B cell (primary cell): Measurements from ENCODE around the gene ANKRD7. TPM values are rescaled to one million over a fixed set of nuclear protein-coding genes. Genes with fewer than 3 reads are reported as not detected.

Experiments used
- ATAC-seq: fragments of 200-7000 bp; cut with Tn5 transposase; one replicate; pipeline ENCODE4 v1.10.0; 2021; ENCODE audit warnings: low read depth, mild to moderate bottlenecking, moderate number of reproducible peaks, moderate library complexity
- CTCF ChIA-PET: fragments of 350-600 bp; sonication (Branson Sonifier 250); formaldehyde crosslinking; loops from one replicate; lab custom pipeline; 2021; ENCODE audit warnings: antibody characterized with exemption, inconsistent platforms; lab: Charles Lee
- POLR2A ChIA-PET: fragments of 350-600 bp; sonication (Branson Sonifier 250); formaldehyde crosslinking; loops from one replicate; lab custom pipeline; 2021; ENCODE audit warnings: antibody characterized with exemption; lab: Charles Lee
- DNase-seq: peaks from one replicate; pipeline ENCODE4 v3.0.0; 2013
- H2AFZ ChIP-seq: 2 replicates; pipeline ENCODE4 v1.6.1; 2012; ENCODE audit warnings: mild to moderate bottlenecking, low read depth, low read length; ENCODE audit not compliant: insufficient read depth, poor library complexity, severe bottlenecking
- H3K27ac ChIP-seq, 2 donors: 1 replicate in 1 of 2; 2 replicates in 1 of 2; pipeline ENCODE4 v1.5.1; 2012 to 2013; ENCODE audit warnings: low read length in 2 of 2, mild to moderate bottlenecking in 2 of 2, moderate library complexity in 1 of 2
- H3K27me3 ChIP-seq, 4 experiments: fragments of 200-600 bp in 1 of 4; sonication (generic) in 1 of 4; replicated peaks in 1 of 4; 1 replicate in 2 of 4; 2 replicates in 2 of 4; pipeline versions ENCODE4 v1.6.1 to v1.7.0; 2013 to 2016; ENCODE audit warnings: low read length in 3 of 4, mild to moderate bottlenecking in 2 of 4, mixed read lengths in 1 of 4, moderate library complexity in 1 of 4; ENCODE audit not compliant: insufficient read depth in 4 of 4, control insufficient read depth in 3 of 4; ENCODE audit errors: control extremely low read depth in 1 of 4
- H3K36me3 ChIP-seq, 2 experiments: replicated peaks in 1 of 2; 1 replicate in 1 of 2; 2 replicates in 1 of 2; pipeline versions ENCODE4 v1.6.1 to v1.7.1; 2013; ENCODE audit warnings: low read length in 1 of 2; ENCODE audit not compliant: insufficient read depth in 2 of 2, control insufficient read depth in 1 of 2; ENCODE audit errors: control extremely low read depth in 1 of 2, extremely low read depth in 1 of 2
- H3K4me1 ChIP-seq, 2 donors: fragments of 200-600 bp in 1 of 2; sonication (generic) in 1 of 2; 1 replicate in 1 of 2; 2 replicates in 1 of 2; pipeline versions ENCODE4 v1.5.1 to v1.6.1; 2013 to 2017; ENCODE audit warnings: low read length in 2 of 2; ENCODE audit not compliant: control insufficient read depth in 2 of 2, insufficient read depth in 2 of 2
- H3K4me2 ChIP-seq: replicated peaks from 2 replicates; pipeline ENCODE3; 2012; ENCODE audit warnings: mild to moderate bottlenecking, low read depth, low read length; ENCODE audit not compliant: poor library complexity, severe bottlenecking
- H3K4me3 ChIP-seq, 5 experiments: fragments of 200-600 bp in 1 of 5; sonication (generic) in 1 of 5; 1 replicate in 3 of 5; 2 replicates in 2 of 5; pipeline versions ENCODE4 v1.5.1 to v1.7.0; 2011 to 2016; ENCODE audit warnings: low read length in 4 of 5, mild to moderate bottlenecking in 4 of 5, low read depth in 2 of 5, control low read depth in 1 of 5, moderate library complexity in 1 of 5; ENCODE audit not compliant: insufficient read depth in 1 of 5; ENCODE audit errors: control extremely low read depth in 1 of 5, extremely low read depth in 1 of 5
- H3K79me2 ChIP-seq: fragments of 200-600 bp; sonication (generic); one replicate; pipeline ENCODE4 v1.6.0; 2016; ENCODE audit warnings: low read length; ENCODE audit not compliant: control insufficient read depth, insufficient read depth
- H3K9ac ChIP-seq: fragments of 200-600 bp; sonication (generic); 2 replicates; pipeline ENCODE4 v1.6.1; 2017; ENCODE audit warnings: mild to moderate bottlenecking, low read length, moderate library complexity
- H3K9me3 ChIP-seq, 3 donors: one replicate each; pipeline versions ENCODE4 v1.6.1 to v1.7.1; 2013; ENCODE audit warnings: low read length in 2 of 3; ENCODE audit not compliant: control insufficient read depth in 2 of 3, insufficient read depth in 1 of 3; ENCODE audit errors: control extremely low read depth in 1 of 3
- H4K20me1 ChIP-seq: 2 replicates; pipeline ENCODE4 v1.6.0; 2012; ENCODE audit warnings: mild to moderate bottlenecking, low read length; ENCODE audit not compliant: insufficient read depth, control insufficient read depth, poor library complexity, severe bottlenecking
- H3K27ac Mint-ChIP-seq: one replicate; pipeline ENCODE4 v1.8.0; 2021; ENCODE audit warnings: mixed read lengths
- H3K27me3 Mint-ChIP-seq: one replicate; pipeline ENCODE4 v1.8.0; 2021; ENCODE audit warnings: mixed read lengths
- H3K4me1 Mint-ChIP-seq: one replicate; pipeline ENCODE4 v1.8.0; 2021; ENCODE audit warnings: mixed read lengths
- H3K4me3 Mint-ChIP-seq: one replicate; pipeline ENCODE4 v1.8.0; 2021; ENCODE audit warnings: mixed read lengths
- H3K9me3 Mint-ChIP-seq: one replicate; pipeline ENCODE4 v1.8.0; 2022; ENCODE audit warnings: mixed read lengths; ENCODE audit not compliant: insufficient read depth
- EZH2 ChIP-seq: IDR thresholded peaks from 2 replicates; pipeline ENCODE4 v1.6.1; 2012; ENCODE audit warnings: borderline replicate concordance, low read depth, mild to moderate bottlenecking, moderate library complexity, low read length; ENCODE audit not compliant: insufficient read depth, poor library complexity, severe bottlenecking
- WGBS: methylation state at CpG from one replicate; pipeline ENCODE4 v1.1.5; 2013; ENCODE audit warnings: missing lambda C conversion rate; ENCODE audit not compliant: insufficient coverage; 5-methylcytosine and 5-hydroxymethylcytosine counted together
- intact Hi-C: fragments of 100-400 bp; cut with micrococcal nuclease; formaldehyde crosslinking; loops from one replicate; pipeline ENCODE4 v1.10.0; 2022
- polyA plus RNA-seq: library from polyadenylated mRNA; depleted of rRNA; stranded (reverse); fragments of >200 nt; gene quantifications from 2 replicates; pipeline ENCODE4 v1.2.3, GENCODE V29; 2012
- total RNA-seq, 2 donors: library from RNA; stranded (reverse); fragments of 120-200 nt in 1 of 2; gene quantifications; 1 replicate in 1 of 2; 2 replicates in 1 of 2; pipeline versions ENCODE4 v1.2.3 to v1.2.4, GENCODE V29; 2013 to 2022
- TF ChIP-seq, protein P1 (sequence below): fragments of 200-600 bp; IDR thresholded peaks from one replicate; pipeline ENCODE4 v1.8.0; 2022; ENCODE audit warnings: antibody characterized with exemption, mild to moderate bottlenecking

Gene ANKRD7
- total and polyA plus RNA-seq, 2 donors (not counting 1 experiment from before 2014, with no cell fraction given), result not detected

DNA sequence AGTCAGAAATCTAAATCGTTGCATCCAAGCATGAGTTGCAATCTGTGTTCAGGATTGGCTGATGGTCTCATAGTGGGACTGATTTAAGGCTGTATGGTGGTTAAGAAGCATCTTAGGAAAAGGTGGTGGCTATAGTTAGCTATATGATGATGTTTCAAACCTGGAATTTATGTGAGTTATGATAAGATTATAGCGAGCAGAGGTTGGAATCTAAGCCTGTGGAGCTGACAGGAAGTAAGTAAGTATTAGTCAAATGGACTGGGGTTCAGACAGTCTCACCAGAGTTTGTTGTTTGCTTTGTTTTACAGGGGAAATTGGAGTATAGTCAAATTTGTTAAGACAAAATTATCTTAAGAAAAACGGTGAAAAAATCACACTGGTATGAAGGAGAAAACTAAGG lies 56.7 kb downstream of the ANKRD7 start:
- Histone ChIP-seq H3K4me3 (no peak overlapping the region), H4K20me1 (no peaks in the 10 kb centered on the region), H3K9me3 (peaks cover 0 to 5% (median 4%) of the 10 kb centered on the region in 3 donors), H3K9ac (no peak overlapping the region), H3K36me3 (no peaks in the 10 kb centered on the region), H3K4me1 (no peaks in the 10 kb centered on the region), H2AFZ (no peak overlapping the region), H3K27ac (no peak overlapping the region), H3K27me3 (peaks cover 0 to 33% (median 16%) of the 10 kb centered on the region in 4 experiments), H3K79me2 (no peaks in the 10 kb centered on the region), H3K4me2 (no peak overlapping the region)
- H3K9me3 Mint-ChIP-seq, result peaks cover 4% of the 10 kb centered on the region
- H3K27me3 Mint-ChIP-seq, result peaks cover 37% of the 10 kb centered on the region
- no peak overlapping the region for H3K27ac Mint-ChIP-seq
- DNase-seq (no peak), ATAC-seq (no peak)
- POLR2A ChIA-PET, result no interaction called here
- H3K4me1 Mint-ChIP-seq, result no peaks in the 10 kb centered on the region
- 43% methylated on average over 1 of the region's 3 CpGs for WGBS
- H3K4me3 Mint-ChIP-seq, result no peak overlapping the region
- TF ChIP-seq, protein P1, sequence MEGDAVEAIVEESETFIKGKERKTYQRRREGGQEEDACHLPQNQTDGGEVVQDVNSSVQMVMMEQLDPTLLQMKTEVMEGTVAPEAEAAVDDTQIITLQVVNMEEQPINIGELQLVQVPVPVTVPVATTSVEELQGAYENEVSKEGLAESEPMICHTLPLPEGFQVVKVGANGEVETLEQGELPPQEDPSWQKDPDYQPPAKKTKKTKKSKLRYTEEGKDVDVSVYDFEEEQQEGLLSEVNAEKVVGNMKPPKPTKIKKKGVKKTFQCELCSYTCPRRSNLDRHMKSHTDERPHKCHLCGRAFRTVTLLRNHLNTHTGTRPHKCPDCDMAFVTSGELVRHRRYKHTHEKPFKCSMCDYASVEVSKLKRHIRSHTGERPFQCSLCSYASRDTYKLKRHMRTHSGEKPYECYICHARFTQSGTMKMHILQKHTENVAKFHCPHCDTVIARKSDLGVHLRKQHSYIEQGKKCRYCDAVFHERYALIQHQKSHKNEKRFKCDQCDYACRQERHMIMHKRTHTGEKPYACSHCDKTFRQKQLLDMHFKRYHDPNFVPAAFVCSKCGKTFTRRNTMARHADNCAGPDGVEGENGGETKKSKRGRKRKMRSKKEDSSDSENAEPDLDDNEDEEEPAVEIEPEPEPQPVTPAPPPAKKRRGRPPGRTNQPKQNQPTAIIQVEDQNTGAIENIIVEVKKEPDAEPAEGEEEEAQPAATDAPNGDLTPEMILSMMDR, result no peak
- no peak for TF ChIP-seq EZH2
- intact Hi-C loops, result no loop called here
- CTCF ChIA-PET, result no interaction called here

GRCh38 chr7:118285358-118285757 lies 60.9 kb downstream of the ANKRD7 start:
- Histone ChIP-seq H3K79me2 (no peaks in the 10 kb centered on the region), H4K20me1 (no peaks in the 10 kb centered on the region), H3K4me1 (peaks cover 9 to 24% of the 10 kb centered on the region in 2 donors), H3K9me3 (peaks cover 13 to 34% (median 20%) of the 10 kb centered on the region in 3 donors), H3K36me3 (no peaks in the 10 kb centered on the region), H2AFZ (no peak overlapping the region), H3K4me3 (no peak overlapping the region), H3K27ac (no peak overlapping the region), H3K4me2 (no peak overlapping the region), H3K27me3 (peaks cover 0 to 32% (median 24%) of the 10 kb centered on the region in 4 experiments), H3K9ac (no peak overlapping the region)
- H3K4me1 Mint-ChIP-seq, result peaks cover 18% of the 10 kb centered on the region
- H3K9me3 Mint-ChIP-seq, result peaks cover 12% of the 10 kb centered on the region
- intact Hi-C loops, result no loop called here
- no peak for ATAC-seq
- TF ChIP-seq, protein P1, result no peak
- TF ChIP-seq EZH2, result no peak
- POLR2A ChIA-PET, result no interaction called here
- CTCF ChIA-PET, result no interaction called here
- peaks cover 32% of the 10 kb centered on the region for H3K27me3 Mint-ChIP-seq
- DNase-seq, result no peak
- no peak overlapping the region for H3K4me3 Mint-ChIP-seq
- H3K27ac Mint-ChIP-seq, result no peak overlapping the region
